HG02943 (cell line): ENCODE data around the gene HDGFL2.
"Not testable (repeated sequence)": the region's sequence is repeated elsewhere in the genome, so short reads cannot be mapped to it uniquely, and the experiment has no call there.

Experiments
- ATAC-seq: cut with Tn5 transposase; IDR thresholded peaks from one replicate; pipeline ENCODE4 v1.9.1; 2021; ENCODE audit warnings: mild to moderate bottlenecking, low read depth, moderate library complexity; ENCODE audit not compliant: unreplicated experiment

The HDGFL2 gene

GRCh38 chr19:4528843-4529242 lies 56.7 kb downstream of the HDGFL2 start:
- ATAC-seq: no peak

- ATAC-seq: no peak
These were observed 57.9 kb downstream of the HDGFL2 start for GRCh38 chr19:4529924-4530522.

GRCh38 chr19:4531562-4532165 lies 59.6 kb downstream of the HDGFL2 start:
- no peak for ATAC-seq

GRCh38 chr19:4533334-4533733 lies 61.2 kb downstream of the HDGFL2 start:
- ATAC-seq: no peak

GRCh38 chr19:4533835-4534424 lies 61.8 kb downstream of the HDGFL2 start:
- ATAC-seq: no peak

GRCh38 chr19:4534836-4535658 lies 63.0 kb downstream of the HDGFL2 start, which contains the start of gene PLIN5:
TSS of gene PLIN5 (minus strand) at chr19:4535224. CDS start at chr19:4534074, 1,150 bp downstream.
- ATAC-seq: no peak

GRCh38 chr19:4536798-4537197 lies 64.7 kb downstream of the HDGFL2 start:
- ATAC-seq: no peak

- ATAC-seq: no peak
These were observed 66.0 kb downstream of the HDGFL2 start for GRCh38 chr19:4537953-4538600.

- no peak for ATAC-seq
These were observed 66.5 kb downstream of the HDGFL2 start for GRCh38 chr19:4538601-4538954.

- no peak for ATAC-seq
These were observed 67.1 kb downstream of the HDGFL2 start for GRCh38 chr19:4539169-4539692.

- no peak for ATAC-seq
These were observed 67.8 kb downstream of the HDGFL2 start, which contains the start of gene LRG1 for GRCh38 chr19:4539693-4540581. TSS of gene LRG1 (minus strand) at chr19:4540036. CDS start at chr19:4540013, 23 bp downstream.

- ATAC-seq: no peak
These were observed 69.2 kb downstream of the HDGFL2 start for GRCh38 chr19:4541114-4541805.

GRCh38 chr19:4541806-4542145 lies 69.7 kb downstream of the HDGFL2 start:
- ATAC-seq: not testable (repeated sequence)

- no peak for ATAC-seq
These were observed 71.1 kb downstream of the HDGFL2 start for GRCh38 chr19:4542896-4543841.

GRCh38 chr19:4543842-4544647 lies 71.9 kb downstream of the HDGFL2 start:
- ATAC-seq: no peak

GRCh38 chr19:4547303-4548237 lies 75.5 kb downstream of the HDGFL2 start:
- no peak for ATAC-seq
